ENCODE measurements around the gene RANGRF.
"Not testable (repeated sequence)": the region's sequence is repeated elsewhere in the genome, so short reads cannot be mapped to it uniquely, and the experiment has no call there.

RANGRF gene, protein sequence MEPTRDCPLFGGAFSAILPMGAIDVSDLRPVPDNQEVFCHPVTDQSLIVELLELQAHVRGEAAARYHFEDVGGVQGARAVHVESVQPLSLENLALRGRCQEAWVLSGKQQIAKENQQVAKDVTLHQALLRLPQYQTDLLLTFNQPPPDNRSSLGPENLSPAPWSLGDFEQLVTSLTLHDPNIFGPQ

DNA sequence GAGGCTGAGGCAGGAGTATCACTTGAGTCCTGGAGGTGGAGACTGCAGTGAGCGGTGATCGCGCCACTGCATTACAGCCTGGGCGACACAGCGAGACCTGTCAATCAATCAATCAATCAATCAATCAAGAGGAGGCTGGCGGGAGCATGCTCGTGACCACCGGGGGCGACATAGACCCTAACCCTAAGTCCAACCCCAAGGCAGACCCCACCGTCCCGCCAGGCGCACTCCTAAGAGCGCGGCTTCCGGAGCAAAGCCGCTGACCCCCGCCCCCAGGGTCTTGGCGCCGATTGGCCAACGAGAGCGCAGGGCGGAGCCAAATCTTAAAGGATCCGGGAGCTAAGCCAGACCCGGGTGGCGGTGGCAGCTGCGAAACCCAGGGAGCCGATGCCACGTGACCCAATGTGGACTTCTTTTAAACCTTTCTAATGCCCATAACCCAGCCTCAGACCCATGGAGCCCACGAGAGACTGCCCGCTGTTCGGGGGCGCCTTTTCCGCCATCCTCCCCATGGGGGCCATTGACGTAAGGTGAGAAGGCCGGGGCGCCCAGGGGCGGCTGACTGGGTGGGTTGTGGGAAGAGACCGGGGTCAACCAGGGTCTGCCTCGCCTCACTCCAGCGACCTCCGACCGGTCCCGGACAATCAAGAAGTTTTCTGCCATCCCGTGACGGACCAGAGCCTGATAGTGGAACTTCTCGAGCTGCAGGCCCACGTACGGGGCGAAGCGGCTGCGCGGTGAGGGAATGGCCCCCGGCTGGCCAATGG is at the start of gene RANGRF:
TSS of gene RANGRF (plus strand) at position 335 of the 767 bp plus-strand sequence. CDS start at position 454, 119 bp downstream.
- peak; percentile 85 for DNase-seq

GRCh38 chr17:8243827-8244226 is 44.6 kb upstream of the RANGRF start:
- DNase-seq = no peak

- no peak for DNase-seq
Observed at GRCh38 chr17:8244768-8245167, 43.7 kb upstream of the RANGRF start.

DNA sequence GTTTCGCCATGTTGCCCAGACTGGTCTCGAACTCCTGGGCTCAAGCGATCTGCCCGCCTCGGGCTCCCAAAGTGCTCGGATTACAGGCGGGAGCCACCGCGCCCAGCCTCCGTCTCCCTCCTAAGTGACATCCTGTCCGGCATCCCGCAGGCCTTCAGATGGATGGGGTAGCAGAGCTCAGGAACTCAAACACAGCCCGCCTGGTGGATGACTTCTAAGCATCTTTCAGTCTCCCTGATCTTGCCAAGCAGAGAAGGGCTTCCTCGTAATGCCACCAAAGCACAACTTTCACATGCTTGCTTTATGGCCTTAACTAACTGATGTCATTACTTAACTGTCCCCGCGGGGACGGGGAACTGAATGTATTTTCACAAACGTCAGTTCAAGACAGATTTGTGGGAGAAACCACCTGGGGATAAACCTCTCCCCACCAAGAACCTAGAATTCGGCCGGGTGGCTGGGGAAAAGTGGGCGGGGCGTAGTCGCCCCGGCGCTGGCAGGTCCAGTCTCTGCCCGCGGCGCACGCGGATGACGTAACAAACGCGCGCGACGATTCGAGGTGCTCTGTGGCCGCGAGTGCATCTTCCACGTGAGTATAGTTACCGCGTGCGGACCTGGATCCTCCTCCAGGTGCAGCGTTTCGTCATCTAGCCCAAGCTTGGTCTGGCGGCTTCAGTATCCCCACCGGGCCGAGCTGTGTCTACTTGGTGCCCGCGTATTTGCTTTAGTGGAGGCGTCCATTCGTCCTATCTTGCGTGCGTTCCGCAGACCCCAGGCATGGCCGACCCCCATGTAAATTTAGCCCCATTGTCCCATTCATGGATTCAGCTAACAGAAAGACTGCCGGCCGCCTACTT is 39.5 kb upstream of the RANGRF start, which contains the start of gene PFAS:
TSS of gene PFAS (plus strand) at position 539 of the 857 bp plus-strand sequence. CDS start 4,649 bp downstream, outside the sequence.
- DNase-seq = peak; percentile 92

DNA sequence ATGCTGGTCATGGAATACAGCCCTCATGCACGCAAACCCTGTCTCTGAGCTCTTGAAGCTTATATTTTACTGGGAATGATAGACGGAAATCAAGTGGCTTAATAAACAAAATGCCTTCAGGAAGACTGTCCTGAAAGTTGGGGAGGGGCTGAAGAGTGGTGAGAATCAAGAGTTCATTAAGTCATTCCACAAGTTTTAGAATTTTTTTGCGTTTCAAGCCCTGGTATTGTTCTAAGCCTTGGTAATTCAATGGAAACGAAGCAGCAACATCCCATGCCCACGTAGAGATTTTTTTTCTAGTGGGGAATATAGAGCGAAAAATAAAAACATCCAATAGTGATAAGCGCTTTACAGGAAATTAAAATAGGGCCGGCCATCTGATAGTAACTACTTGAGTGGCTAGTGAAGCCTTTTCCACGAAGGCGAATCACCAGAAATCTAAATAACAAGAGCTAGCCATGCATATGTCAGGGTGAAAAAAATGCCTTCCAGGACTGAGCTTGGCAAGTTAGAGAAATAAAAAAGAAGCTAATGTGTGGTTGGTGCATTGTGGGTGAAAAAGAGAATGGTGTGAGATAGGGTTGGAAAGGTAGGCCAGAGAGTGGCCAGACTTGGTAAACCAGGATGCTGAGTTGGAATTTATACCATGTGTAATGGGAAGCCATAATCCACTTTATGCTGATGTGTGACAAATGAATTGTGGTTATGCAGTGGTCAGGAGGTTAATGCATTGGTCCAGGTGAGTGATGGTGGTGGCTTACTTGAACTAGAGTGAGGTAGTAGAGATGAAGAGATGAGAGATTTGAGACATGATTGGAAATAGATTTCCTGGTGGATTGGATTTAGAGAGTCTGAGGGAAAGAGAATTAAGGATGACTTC is 38.6 kb upstream of the RANGRF start:
- DNase-seq = no peak

DNA sequence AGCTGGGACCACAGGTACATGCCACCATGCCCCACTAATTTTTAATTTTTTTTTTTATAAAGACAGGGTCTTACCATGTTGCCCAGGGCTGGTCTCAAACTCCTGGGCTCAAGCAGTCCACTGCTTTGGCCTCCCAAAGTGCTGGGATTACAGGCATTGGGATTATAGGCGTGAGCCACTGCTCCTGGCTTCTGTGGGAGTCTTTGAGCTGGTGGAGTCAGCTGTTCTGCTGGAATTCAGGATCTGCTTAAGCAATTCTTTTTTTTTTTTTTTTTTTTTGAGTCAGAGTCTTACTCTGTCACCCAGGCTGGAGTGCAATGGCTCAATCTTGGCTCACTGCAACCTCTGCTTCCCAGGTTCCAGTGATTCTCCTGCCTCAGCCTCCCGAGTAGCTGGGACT is 37.1 kb upstream of the RANGRF start:
- DNase-seq = not testable (repeated sequence)

GRCh38 chr17:8253801-8254200 is 34.7 kb upstream of the RANGRF start:
- DNase-seq = no peak

DNA sequence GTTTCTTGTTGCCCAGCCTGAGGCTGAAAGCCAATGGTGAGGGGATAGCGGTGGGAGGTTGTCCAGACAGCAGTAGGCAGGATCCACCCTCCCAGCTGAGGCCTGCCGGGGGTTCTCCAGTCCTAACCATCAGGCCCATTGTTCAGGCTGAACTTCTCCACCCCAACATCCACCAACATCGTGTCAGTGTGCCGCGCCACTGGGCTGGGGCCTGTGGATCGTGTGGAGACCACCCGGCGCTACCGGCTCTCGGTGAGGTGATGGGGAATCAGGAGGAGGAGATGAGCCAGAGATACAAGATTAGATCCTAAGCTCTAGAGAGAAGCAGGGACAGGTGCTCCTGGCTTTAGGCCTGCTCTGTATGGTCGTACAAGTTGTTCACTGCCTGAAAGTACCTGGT is 33.6 kb upstream of the RANGRF start:
- DNase-seq = no peak

GRCh38 chr17:8255499-8255898 is 33.0 kb upstream of the RANGRF start:
- DNase-seq = no peak

- no peak for DNase-seq
Observed at GRCh38 chr17:8256291-8256690, 32.2 kb upstream of the RANGRF start.

DNA sequence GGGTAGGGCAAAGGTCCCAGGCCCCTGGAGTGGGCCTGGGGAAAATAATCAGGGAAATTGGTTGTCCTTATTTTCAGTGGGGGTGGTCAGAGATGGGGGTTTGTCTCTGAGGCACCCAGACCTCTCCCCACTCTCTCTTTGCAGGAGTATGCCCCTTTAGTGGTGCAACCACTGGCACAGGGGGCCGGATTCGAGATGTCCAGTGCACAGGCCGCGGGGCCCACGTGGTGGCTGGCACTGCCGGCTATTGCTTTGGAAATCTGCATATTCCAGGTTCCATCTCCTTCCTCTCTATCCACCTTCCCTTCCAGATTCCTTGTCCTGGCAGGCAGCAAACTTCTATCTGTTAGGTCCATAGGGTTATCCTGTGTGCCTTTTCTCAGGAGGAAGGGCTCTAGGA is 31.8 kb upstream of the RANGRF start:
- DNase-seq = no peak

DNA sequence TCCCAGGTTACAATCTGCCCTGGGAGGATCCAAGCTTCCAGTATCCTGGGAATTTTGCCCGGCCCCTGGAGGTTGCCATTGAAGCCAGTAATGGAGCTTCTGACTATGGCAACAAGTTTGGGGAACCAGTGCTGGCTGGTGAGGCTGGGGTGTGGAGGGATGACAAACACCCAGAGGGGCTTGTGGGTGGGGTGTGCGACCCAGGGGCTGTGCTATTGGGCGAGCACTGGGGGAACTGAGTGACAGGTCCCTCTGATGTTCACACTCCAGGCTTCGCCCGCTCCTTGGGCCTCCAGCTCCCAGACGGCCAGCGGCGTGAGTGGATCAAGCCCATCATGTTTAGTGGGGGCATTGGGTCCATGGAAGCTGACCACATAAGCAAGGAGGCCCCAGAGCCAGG is 30.7 kb upstream of the RANGRF start:
- no peak for DNase-seq

DNA sequence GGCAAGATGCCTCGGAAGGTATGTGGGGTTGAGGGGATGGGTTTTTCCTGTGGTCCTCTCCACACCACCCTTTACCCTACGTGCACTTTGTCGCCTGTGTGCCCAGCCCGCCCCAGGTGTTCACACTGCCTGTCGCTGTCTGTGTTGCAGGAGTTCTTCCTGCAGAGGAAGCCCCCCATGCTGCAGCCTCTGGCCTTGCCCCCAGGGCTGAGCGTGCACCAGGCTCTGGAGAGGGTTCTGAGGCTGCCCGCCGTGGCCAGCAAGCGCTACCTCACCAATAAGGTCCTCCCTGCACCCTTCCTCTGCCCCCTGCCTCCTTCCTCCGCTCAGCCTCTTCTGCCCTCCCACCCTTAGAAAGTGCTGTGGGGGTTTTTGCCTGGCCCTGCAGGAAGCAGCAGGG is 24.1 kb upstream of the RANGRF start:
- no peak for DNase-seq

- DNase-seq = no peak
Observed at GRCh38 chr17:8264836-8265542, 23.5 kb upstream of the RANGRF start.

- DNase-seq = no peak
Observed at GRCh38 chr17:8266648-8267479, 21.6 kb upstream of the RANGRF start.

DNA sequence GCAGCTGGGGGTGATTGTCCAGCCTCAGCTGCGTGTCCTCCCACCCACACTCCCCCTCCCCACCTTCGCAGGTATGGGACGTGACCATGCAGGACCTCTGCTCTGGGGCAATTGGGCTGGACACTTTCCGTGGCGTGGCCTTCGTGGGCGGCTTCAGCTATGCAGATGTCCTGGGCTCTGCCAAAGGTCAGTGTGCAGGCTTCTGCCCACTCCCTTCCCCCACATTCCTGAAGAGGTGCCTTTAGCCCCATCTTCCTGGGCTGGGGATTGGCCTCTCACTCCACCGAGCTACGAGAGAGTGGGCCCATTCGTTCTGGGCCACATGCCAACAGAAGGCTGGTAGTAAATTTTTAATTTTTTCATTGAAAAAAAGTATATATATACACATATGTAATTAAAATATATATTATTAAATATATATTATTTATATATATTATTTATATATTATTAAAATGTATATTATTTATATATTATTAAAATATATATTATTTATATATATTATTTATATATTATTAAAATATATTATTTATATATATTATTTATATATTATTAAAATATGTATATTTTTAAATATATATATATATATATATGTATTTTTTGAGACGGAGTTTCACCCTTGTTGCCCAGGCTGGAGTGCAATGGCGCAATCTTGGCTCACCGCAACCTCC is 20.9 kb upstream of the RANGRF start:
- no peak for DNase-seq

GRCh38 chr17:8268550-8269298 is 19.7 kb upstream of the RANGRF start:
- no peak for DNase-seq

- no peak for DNase-seq
Observed at GRCh38 chr17:8272421-8272820, 16.0 kb upstream of the RANGRF start.

DNA sequence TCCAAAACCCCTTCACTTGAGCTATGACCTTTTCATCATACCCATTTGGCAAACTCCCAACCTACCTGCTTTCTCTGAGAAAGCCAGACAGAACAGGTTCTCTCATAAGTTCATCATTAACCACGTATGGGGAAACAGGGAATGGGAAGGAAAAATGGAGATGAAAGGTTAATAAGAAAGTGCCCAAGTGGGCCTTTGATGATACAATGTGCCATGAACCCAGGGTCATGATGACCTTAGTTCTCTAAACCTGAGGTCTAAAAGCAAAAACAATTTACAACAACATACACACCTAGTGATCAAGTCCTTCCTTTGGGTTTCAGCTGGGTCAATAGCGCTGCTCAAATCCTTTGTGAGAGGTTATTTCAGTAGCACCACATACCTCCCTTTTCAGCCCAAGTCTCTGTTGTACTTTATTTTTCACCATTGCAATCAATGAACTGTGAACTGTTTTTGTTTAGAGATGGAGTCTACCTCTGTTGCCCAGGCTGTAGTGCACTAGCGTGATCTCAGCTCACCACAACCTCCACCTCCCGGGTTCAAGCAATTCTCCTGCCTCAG is 14.5 kb upstream of the RANGRF start:
- no peak for DNase-seq
